H1 (cell line): ENCODE results near the gene OR1C1. TPM values are rescaled to one million over a fixed set of nuclear protein-coding genes. Genes with fewer than 3 reads are reported as not detected.

Experiments used
- CTCF ChIA-PET: fragments of 300-600 bp; sonication (Branson Sonifier 250); formaldehyde crosslinking; loops from one replicate; lab custom pipeline; 2021; ENCODE audit not compliant: partially characterized antibody; lab: Charles Lee
- POLR2A ChIA-PET: fragments of 300-600 bp; sonication (Branson Sonifier 250); formaldehyde crosslinking; loops from one replicate; lab custom pipeline; 2021; ENCODE audit warnings: inconsistent platforms; ENCODE audit not compliant: partially characterized antibody; lab: Charles Lee
- DNase-seq, 2 experiments: peaks; one replicate each; pipeline versions ENCODE4 v3.0.0 to v3.0.0-alpha.2; 2010 to 2022; ENCODE audit warnings: low spot score in 2 of 2, low read depth in 1 of 2, mixed read lengths in 1 of 2
- FAIRE-seq: peaks from 2 replicates; lab custom pipeline; 2011; peaks lifted over from hg19 to GRCh38; lab: Jason Lieb, UNC
- H2AFZ ChIP-seq: 2 replicates; pipeline ENCODE4 v1.8.1; 2012; ENCODE audit warnings: low read length, inconsistent platforms
- H2AK5ac ChIP-seq: 2 replicates; pipeline ENCODE4 v1.6.1; 2013; ENCODE audit warnings: low read depth, low read length
- H2BK120ac ChIP-seq: replicated peaks from 2 replicates; pipeline ENCODE3; 2013; ENCODE audit warnings: low read depth, low read length, inconsistent platforms
- H2BK12ac ChIP-seq: 2 replicates; pipeline ENCODE4 v1.6.1; 2013; ENCODE audit warnings: low read depth, low read length
- H2BK15ac ChIP-seq: 2 replicates; pipeline ENCODE4 v1.6.1; 2013; ENCODE audit warnings: low read length
- H2BK20ac ChIP-seq: 2 replicates; pipeline ENCODE4 v1.6.1; 2013; ENCODE audit warnings: low read length
- H2BK5ac ChIP-seq: 2 replicates; pipeline ENCODE4 v1.6.1; 2013; ENCODE audit warnings: low read depth, low read length
- H3K14ac ChIP-seq: 2 replicates; pipeline ENCODE4 v1.6.1; 2013; ENCODE audit warnings: inconsistent platforms; ENCODE audit not compliant: insufficient read length
- H3K18ac ChIP-seq: 2 replicates; pipeline ENCODE4 v1.6.1; 2013; ENCODE audit warnings: low read length; ENCODE audit errors: extremely low read depth
- H3K23ac ChIP-seq: 2 replicates; pipeline ENCODE4 v1.6.1; 2013; ENCODE audit warnings: inconsistent platforms; ENCODE audit not compliant: insufficient read length
- H3K23me2 ChIP-seq: 2 replicates; pipeline ENCODE4 v1.6.1; 2013; ENCODE audit warnings: low read depth, low read length
- H3K27ac ChIP-seq: 2 replicates; pipeline ENCODE4 v1.6.1; 2011; ENCODE audit warnings: low read depth, low read length, inconsistent platforms
- H3K27me3 ChIP-seq, 4 experiments: replicated peaks in 1 of 4; 1 replicate in 1 of 4; 2 replicates in 3 of 4; pipeline versions ENCODE4 v1.6.1 to v1.8.1; 2011 to 2013; ENCODE audit warnings: low read length in 3 of 4, mild to moderate bottlenecking in 3 of 4, inconsistent platforms in 2 of 4, mixed read lengths in 2 of 4, moderate library complexity in 1 of 4; ENCODE audit not compliant: control insufficient read depth in 3 of 4, insufficient read depth in 3 of 4; ENCODE audit errors: extremely low read depth in 1 of 4
- H3K36me3 ChIP-seq, 4 experiments: 2 replicates each; pipeline versions ENCODE4 v1.6.1 to v1.8.1; 2011 to 2013; ENCODE audit warnings: mild to moderate bottlenecking in 4 of 4, low read length in 3 of 4, moderate library complexity in 2 of 4, control low read depth in 1 of 4, inconsistent platforms in 1 of 4; ENCODE audit not compliant: insufficient read depth in 4 of 4, control insufficient read depth in 2 of 4
- H3K4ac ChIP-seq: replicated peaks from 2 replicates; pipeline ENCODE3; 2013; ENCODE audit warnings: low read length, low read depth, mixed read lengths, inconsistent platforms; ENCODE audit not compliant: insufficient read length
- H3K4me1 ChIP-seq, 4 experiments: replicated peaks in 1 of 4; 1 replicate in 1 of 4; 2 replicates in 3 of 4; pipeline versions ENCODE4 v1.6.1 to v1.8.1; 2011 to 2013; ENCODE audit warnings: low read length in 3 of 4, inconsistent platforms in 2 of 4, mixed read lengths in 1 of 4; ENCODE audit not compliant: insufficient read depth in 4 of 4, control insufficient read depth in 3 of 4
- H3K4me2 ChIP-seq, 2 experiments: 2 replicates each; pipeline versions ENCODE4 v1.6.1 to v1.8.1; 2011 to 2013; ENCODE audit warnings: low read depth in 2 of 2, low read length in 2 of 2, control low read depth in 1 of 2, inconsistent platforms in 1 of 2, mild to moderate bottlenecking in 1 of 2; ENCODE audit not compliant: insufficient read depth in 1 of 2
- H3K4me3 ChIP-seq, 4 experiments: fragments of 200-600, 300-600 bp in 1 of 4; sonication (generic), shearing (Covaris generic), sonication (Bioruptor Twin) in 1 of 4; 2 replicates each; pipeline versions ENCODE4 v1.5.1 to v1.8.1; 2011 to 2016; ENCODE audit warnings: low read length in 4 of 4, low read depth in 3 of 4, control low read depth in 2 of 4, inconsistent platforms in 2 of 4, mild to moderate bottlenecking in 2 of 4, mixed read lengths in 1 of 4, moderate library complexity in 1 of 4; ENCODE audit not compliant: insufficient read depth in 2 of 4; ENCODE audit errors: extremely low read depth in 1 of 4
- H3K56ac ChIP-seq: replicated peaks from 2 replicates; pipeline ENCODE3; 2013; ENCODE audit warnings: low read depth, mild to moderate bottlenecking, mixed read lengths, low read length, inconsistent platforms; ENCODE audit not compliant: insufficient read length
- H3K79me1 ChIP-seq: 2 replicates; pipeline ENCODE4 v1.6.1; 2013; ENCODE audit warnings: low read depth, low read length, control low read depth
- H3K79me2 ChIP-seq, 2 experiments: 2 replicates each; pipeline versions ENCODE4 v1.6.1 to v1.8.1; 2012 to 2013; ENCODE audit warnings: low read length in 2 of 2, mild to moderate bottlenecking in 2 of 2, inconsistent platforms in 1 of 2; ENCODE audit not compliant: insufficient read depth in 2 of 2, control insufficient read depth in 1 of 2
- H3K9ac ChIP-seq, 4 experiments: replicated peaks in 1 of 4; 1 replicate in 1 of 4; 2 replicates in 3 of 4; pipeline versions ENCODE4 v1.6.1 to v1.8.1; 2011 to 2013; ENCODE audit warnings: low read depth in 3 of 4, low read length in 3 of 4, control low read depth in 2 of 4, mild to moderate bottlenecking in 2 of 4, moderate library complexity in 2 of 4, inconsistent platforms in 1 of 4; ENCODE audit errors: extremely low read depth in 1 of 4
- H3K9me3 ChIP-seq, 2 experiments: 2 replicates each; pipeline versions ENCODE4 v1.6.1 to v1.8.1; 2012 to 2013; ENCODE audit warnings: mild to moderate bottlenecking in 2 of 2, moderate library complexity in 2 of 2, control low read depth in 1 of 2, inconsistent platforms in 1 of 2, low read depth in 1 of 2, low read length in 1 of 2, mixed read lengths in 1 of 2; ENCODE audit not compliant: insufficient read depth in 2 of 2
- H4K20me1 ChIP-seq, 2 experiments: replicated peaks in 1 of 2; 2 replicates each; pipeline versions ENCODE3 to v1.8.1; 2011 to 2013; ENCODE audit warnings: inconsistent platforms in 2 of 2, low read length in 2 of 2, mild to moderate bottlenecking in 1 of 2; ENCODE audit not compliant: insufficient read depth in 2 of 2, control insufficient read depth in 1 of 2
- H4K5ac ChIP-seq: 2 replicates; pipeline ENCODE4 v1.6.1; 2013; ENCODE audit warnings: low read length, low read depth, mixed read lengths, inconsistent platforms; ENCODE audit not compliant: insufficient read length
- H4K8ac ChIP-seq: 2 replicates; pipeline ENCODE4 v1.8.0; 2013; ENCODE audit warnings: mild to moderate bottlenecking, moderate library complexity, low read length, inconsistent platforms; ENCODE audit not compliant: insufficient read depth; ENCODE audit errors: extremely low read depth
- H4K91ac ChIP-seq: replicated peaks from 2 replicates; pipeline ENCODE3; 2013; ENCODE audit warnings: low read length, mixed read lengths, inconsistent platforms; ENCODE audit not compliant: insufficient read length
- CBX5 ChIP-seq: fragments of 300-800, 300-1000 bp; sonication (generic); IDR thresholded peaks from 2 replicates; pipeline ENCODE4 v1.7.1; 2016; ENCODE audit warnings: antibody characterized with exemption, low read length, low read depth
- KDM1A ChIP-seq: fragments of 200-600, 300-600 bp; sonication (generic); IDR thresholded peaks from 2 replicates; pipeline ENCODE4 v1.7.1; 2016; ENCODE audit warnings: mild to moderate bottlenecking, low read length, borderline replicate concordance
- RFX5 ChIP-seq: IDR thresholded peaks from 2 replicates; pipeline ENCODE4 v1.6.1; 2011; ENCODE audit warnings: low read depth, low read length, improper control_type of control experiment, borderline replicate concordance
- RNF2 ChIP-seq: fragments of 200-900, 300-1000 bp; sonication (generic); IDR thresholded peaks from 2 replicates; pipeline ENCODE4 v1.7.1; 2016; ENCODE audit warnings: borderline replicate concordance, low read depth, mild to moderate bottlenecking, antibody characterized with exemption, low read length; ENCODE audit not compliant: poor library complexity, severe bottlenecking; ENCODE audit errors: missing control alignments
- TAF1 ChIP-seq: IDR thresholded peaks from 2 replicates; pipeline ENCODE4 v1.6.1; 2011; ENCODE audit warnings: mild to moderate bottlenecking, low read depth, low read length
- WGBS, 2 experiments: shearing (Covaris generic) in 1 of 2; methylation state at CpG; one replicate each; pipeline versions ENCODE4 v1.1.6 to v1.1.7; 2013 to 2015; ENCODE audit warnings: low lambda C conversion rate in 2 of 2, mixed read lengths in 2 of 2, inconsistent platforms in 1 of 2, low coverage in 1 of 2, missing lambda C conversion rate in 1 of 2; ENCODE audit not compliant: insufficient replicate concordance in 2 of 2, insufficient coverage in 1 of 2, insufficient read length in 1 of 2; ENCODE audit errors: extremely low coverage in 1 of 2, missing lambda C conversion rate in 1 of 2; 5-methylcytosine and 5-hydroxymethylcytosine counted together
- polyA plus RNA-seq, 7 experiments: library from polyadenylated mRNA; depleted of rRNA in 3 of 7; stranded (reverse) in 5 of 7; unstranded in 2 of 7; fragments of >200 nt in 5 of 7; fragments of 200-250 nt in 2 of 7; gene quantifications; 1 replicate in 5 of 7; 2 replicates in 1 of 7; 4 replicates in 1 of 7; pipeline versions ENCODE4 v1.2.1 to v1.2.3, GENCODE V29; 2011 to 2013; ENCODE audit warnings: missing spikeins in 2 of 7, mixed read lengths in 2 of 7
- total RNA-seq: library from RNA; stranded (reverse); fragmentation: NEBNext Ultra II Directional; extraction: Animal tissue kit (Norgen Biotek cat#: 25700); gene quantifications from 2 replicates; pipeline ENCODE4 v1.2.1, GENCODE V29; 2021

Gene OR1C1
- total and polyA plus RNA-seq, 2 of the 8 experiments (the other 6 are each of a cell fraction or from before 2014, with no cell fraction given) = not detected

DNA sequence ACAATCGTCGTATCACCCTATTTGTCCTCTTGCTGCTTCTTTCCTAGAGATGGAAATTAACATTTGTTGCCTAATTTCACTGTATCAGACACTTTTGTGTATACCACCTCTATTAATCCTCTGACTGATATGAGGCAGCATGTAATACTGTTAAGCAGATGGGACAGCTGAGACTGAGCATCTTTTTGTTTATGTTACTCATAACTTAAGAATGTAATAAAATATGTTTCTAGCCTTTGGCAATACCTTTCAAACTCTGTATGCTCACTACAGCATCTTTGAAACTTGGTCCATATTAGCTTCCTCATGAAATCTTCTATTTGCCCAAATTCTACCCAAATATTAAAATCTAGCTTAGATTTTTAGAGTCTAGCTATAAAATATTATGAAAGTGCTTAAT is 19.6 kb downstream of the OR1C1 start:
- Histone ChIP-seq H3K9me3 (peaks cover 58 to 64% of the 10 kb centered on the region in 2 experiments), H3K4ac (no peak overlapping the region), H4K8ac (no peak overlapping the region), H3K9ac (no peak overlapping the region), H3K79me1 (no peaks in the 10 kb centered on the region), H4K20me1 (no peaks in the 10 kb centered on the region), H3K23ac (no peak overlapping the region), H3K27me3 (no peaks in the 10 kb centered on the region), H3K27ac (no peak overlapping the region), H2AFZ (no peak overlapping the region), H2BK12ac (no peak overlapping the region), H3K79me2 (no peaks in the 10 kb centered on the region), H4K91ac (no peak overlapping the region), H3K56ac (no peak overlapping the region), H3K14ac (no peak overlapping the region), H2BK5ac (no peak overlapping the region), H3K4me1 (no peaks in the 10 kb centered on the region), H3K23me2 (no peaks in the 10 kb centered on the region), H3K4me2 (no peak overlapping the region), H2AK5ac (no peak overlapping the region), H2BK20ac (no peak overlapping the region), H3K36me3 (no peaks in the 10 kb centered on the region), H3K18ac (no peak overlapping the region), H3K4me3 (no peak overlapping the region), H2BK120ac (no peak overlapping the region), H4K5ac (no peak overlapping the region), H2BK15ac (no peak overlapping the region)
- ChIA-PET POLR2A (no interaction called here), CTCF (no interaction called here)
- FAIRE-seq = no peak
- no peak for DNase-seq
- 80% methylated on average over 2 of the region's 2 CpGs; no CpG with 5 or more reads in 1 of the 2 experiments for WGBS, 2 experiments
- TF ChIP-seq CBX5 (no peak), RNF2 (no peak), TAF1 (no peak), KDM1A (no peak), RFX5 (no peak)
